Activated T-cell treated with anti-CD3 and anti-CD28 coated beads, Interleukin-2, amount 50 U/mL, for 72 hours (primary cell): ENCODE results near the gene COMTD1. TPM values are rescaled to one million over a fixed set of nuclear protein-coding genes. Genes with fewer than 3 reads are reported as not detected.

Experiments
- ATAC-seq, 2 donors: fragments of 150-1000 bp; cut with Tn5 transposase; replicated peaks in 1 of 2; 2 replicates each; pipeline ENCODE4 v1.10.0; 2021; ENCODE audit warnings: moderate library complexity in 2 of 2, mild to moderate bottlenecking in 1 of 2
- DNase-seq, 2 donors: peaks; one replicate each; pipeline ENCODE4 v3.0.0; 2021 to 2022; ENCODE audit warnings: mixed read lengths in 1 of 2
- H3K27ac Mint-ChIP-seq: one replicate; pipeline ENCODE4 v1.8.0; 2022; ENCODE audit warnings: mild to moderate bottlenecking, moderate library complexity, mixed read lengths
- H3K27me3 Mint-ChIP-seq: one replicate; pipeline ENCODE4 v1.8.0; 2022; ENCODE audit warnings: low read depth, mixed read lengths
- H3K36me3 Mint-ChIP-seq, 2 donors: one replicate each; pipeline ENCODE4 v1.8.0; 2022; ENCODE audit warnings: mixed read lengths in 2 of 2, mild to moderate bottlenecking in 1 of 2; ENCODE audit not compliant: insufficient read depth in 2 of 2
- H3K4me1 Mint-ChIP-seq: one replicate; pipeline ENCODE4 v1.8.0; 2022; ENCODE audit warnings: low read depth, mixed read lengths
- H3K4me3 Mint-ChIP-seq, 2 donors: one replicate each; pipeline ENCODE4 v1.8.0; 2022; ENCODE audit warnings: mild to moderate bottlenecking in 2 of 2, mixed read lengths in 2 of 2, moderate library complexity in 2 of 2
- H3K9me3 Mint-ChIP-seq, 2 donors: one replicate each; pipeline ENCODE4 v1.8.0; 2022; ENCODE audit warnings: mixed read lengths in 2 of 2
- total RNA-seq, 2 donors: library from RNA; stranded (reverse); gene quantifications; one replicate each; pipeline ENCODE4 v1.2.3, GENCODE V29; 2022

The COMTD1 gene
- total RNA-seq, 2 donors from 2014 or later: 26.7 to 31.2 TPM

DNA sequence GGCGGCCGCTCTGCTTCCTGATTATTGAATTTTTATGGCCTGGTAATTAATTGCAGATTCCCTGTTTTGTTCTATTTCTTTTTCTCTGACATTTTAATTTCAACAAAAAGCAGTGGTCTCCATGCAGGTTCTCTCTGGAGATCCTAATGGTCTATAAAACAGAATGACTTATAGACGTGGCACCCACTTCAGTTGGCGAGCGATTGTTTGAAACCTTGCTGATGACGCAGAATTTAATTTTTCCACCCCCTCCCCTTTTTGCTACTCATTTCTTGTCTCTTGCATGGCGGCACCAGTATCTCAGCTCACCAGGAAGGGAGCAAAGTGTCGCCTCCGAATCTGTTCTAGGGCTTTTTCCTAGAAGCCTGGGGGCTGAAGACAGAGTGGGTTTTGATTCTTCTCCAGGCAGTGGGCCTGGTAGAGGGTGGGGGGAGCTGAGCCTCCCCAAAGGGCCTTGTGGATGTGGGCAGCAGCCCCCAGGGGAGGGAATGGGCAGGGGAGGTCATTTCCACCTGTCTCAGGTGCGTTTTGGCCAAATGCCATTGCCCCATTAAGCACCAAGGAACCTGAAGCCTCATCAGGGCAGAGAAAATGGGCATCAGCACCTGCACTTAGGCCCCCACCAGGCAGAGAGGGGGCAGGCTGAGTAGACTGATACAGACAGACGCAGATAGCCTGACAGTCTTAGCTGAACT is 3.5 kb upstream of the COMTD1 start:
- Mint-ChIP-seq H3K4me3 (no peak overlapping the region), H3K27me3 (no peaks in the 10 kb centered on the region), H3K36me3 (no peaks in the 10 kb centered on the region), H3K27ac (peak overlapping the region; percentile 46), H3K4me1 (peaks cover 8% of the 10 kb centered on the region), H3K9me3 (no peaks in the 10 kb centered on the region)
- ATAC-seq (no peak), DNase-seq (no peak)

DNA sequence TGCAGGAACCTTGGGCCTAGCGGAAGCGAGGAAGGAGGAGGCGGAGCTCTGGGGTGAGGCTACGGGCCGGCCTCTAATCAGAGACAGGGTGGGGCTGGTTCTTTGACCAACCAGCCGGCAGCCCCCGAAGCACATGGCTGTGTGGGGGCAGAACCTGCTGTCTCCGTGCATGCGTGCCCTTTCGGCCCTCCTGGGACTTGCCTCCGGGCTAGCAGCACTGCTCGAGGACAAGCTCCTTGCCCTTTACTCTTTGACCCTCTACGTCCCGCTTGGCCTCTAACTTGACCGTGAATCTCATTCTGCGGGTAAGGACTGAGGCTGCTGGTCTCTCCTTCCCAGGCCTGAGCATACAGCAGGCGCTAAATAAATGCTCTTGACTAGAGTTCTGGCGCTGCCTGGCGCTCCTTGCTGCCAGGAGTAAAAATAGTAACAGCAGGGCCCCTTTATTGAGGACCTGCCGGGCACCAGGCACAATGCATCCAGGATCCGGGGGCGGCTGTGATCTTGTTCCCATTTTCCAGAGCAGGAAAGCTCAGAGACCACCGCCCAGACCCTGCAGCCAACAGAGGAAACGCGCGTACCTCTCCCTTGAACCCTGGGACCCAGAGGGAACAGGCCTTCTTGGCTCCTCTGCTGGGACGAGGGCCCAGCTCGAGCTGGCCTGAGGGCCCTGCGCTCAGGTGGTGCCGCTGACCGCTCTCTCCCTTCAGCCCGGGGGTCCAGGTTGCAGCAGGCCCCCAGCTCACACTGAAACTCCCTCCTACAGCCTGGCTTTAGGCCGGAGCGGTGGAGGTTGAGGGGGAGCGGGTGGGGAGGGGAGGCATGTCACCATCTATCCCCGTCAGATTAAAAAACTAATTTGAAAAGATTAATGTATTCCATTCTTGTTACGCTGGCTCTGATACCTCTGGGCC is 2.7 kb upstream of the COMTD1 start:
- no peak for ATAC-seq
- Mint-ChIP-seq H3K4me3 (no peak overlapping the region), H3K36me3 (no peaks in the 10 kb centered on the region), H3K4me1 (peaks cover 12% of the 10 kb centered on the region), H3K27me3 (no peaks in the 10 kb centered on the region), H3K9me3 (no peaks in the 10 kb centered on the region), H3K27ac (no peak overlapping the region)
- DNase-seq: no peak

DNA sequence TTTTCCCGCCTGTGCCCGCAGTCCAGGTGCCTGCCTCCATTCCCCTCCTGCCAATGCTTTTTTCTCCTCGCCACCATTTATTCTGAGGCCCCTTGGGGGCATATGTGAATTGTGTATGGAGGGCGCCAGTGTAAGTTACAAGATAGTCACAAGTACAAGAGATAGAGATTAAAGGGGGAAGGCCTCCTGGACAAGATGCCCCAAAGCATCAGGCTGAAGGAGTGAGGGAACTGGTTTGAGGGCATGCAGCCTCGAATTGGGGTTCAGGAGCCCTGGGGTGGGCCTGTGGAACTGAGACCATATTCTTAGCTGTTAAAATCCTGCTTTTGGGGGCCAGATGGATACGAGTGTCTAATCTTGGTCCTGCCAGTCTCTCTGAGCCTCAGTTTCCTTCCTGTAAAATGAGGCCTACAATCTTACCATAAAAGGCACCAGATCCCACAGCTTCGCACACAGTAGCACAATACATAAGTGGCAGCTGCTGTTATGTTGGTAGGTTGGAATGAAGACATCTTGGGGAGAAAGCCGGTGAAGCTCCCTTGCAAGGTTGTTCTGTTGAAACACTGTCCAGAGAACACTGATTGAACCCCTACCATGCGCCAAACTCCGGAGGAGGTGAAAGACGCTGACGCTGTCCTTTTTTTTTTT is 545 bp upstream of the COMTD1 start:
- no peaks in the 10 kb centered on the region for H3K9me3 Mint-ChIP-seq
- DNase-seq (no peak), ATAC-seq (no peak)
- H3K27me3 Mint-ChIP-seq: no peaks in the 10 kb centered on the region
- peaks cover 20% of the 10 kb centered on the region for H3K4me1 Mint-ChIP-seq
- peak overlapping the region; percentile 72 to 82 for H3K4me3 Mint-ChIP-seq
- peaks cover 6 to 7% of the 10 kb centered on the region in 2 donors for H3K36me3 Mint-ChIP-seq
- H3K27ac Mint-ChIP-seq: peak overlapping the region; percentile 96

DNA sequence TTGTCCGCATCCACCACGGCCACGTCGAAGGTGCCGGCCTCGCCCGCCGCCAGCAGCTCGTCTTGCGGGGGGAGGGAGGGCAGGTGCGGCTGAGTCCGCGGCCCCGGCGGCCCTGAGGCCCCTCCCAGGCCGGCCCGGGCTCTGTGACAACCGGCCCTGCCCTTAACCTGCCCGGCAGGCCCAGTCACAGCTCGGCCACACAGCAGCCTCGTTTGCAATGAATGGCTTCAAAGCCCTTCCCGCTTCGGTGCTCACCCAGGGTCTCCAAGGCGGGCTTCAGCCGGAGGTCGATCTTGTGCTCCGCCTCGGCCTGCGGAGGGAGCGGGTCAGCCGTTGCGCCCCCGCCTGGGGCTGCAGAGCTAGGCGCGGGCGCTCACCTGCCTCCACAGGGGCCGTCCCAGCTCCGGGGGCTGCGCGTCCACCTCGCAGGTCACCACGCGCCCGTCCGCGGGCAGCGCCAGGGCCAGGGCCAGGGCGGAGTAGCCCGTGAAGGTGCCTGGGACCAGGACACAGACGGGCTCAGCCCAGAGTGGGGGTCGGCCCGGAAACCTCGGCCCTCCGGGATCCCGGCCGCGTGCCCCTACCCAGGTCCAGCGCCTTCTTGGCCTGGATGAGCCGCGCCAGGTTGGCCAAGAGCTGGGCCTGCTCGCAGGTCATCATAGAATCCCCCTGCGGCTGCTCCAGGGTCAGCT is 928 bp downstream of the COMTD1 start:
- peak; percentile 16 to 20 for ATAC-seq
- DNase-seq: peak in 1 of 2 donors; percentile 54
- Mint-ChIP-seq H3K4me3 (peak overlapping the region; percentile 86 to 89), H3K9me3 (no peaks in the 10 kb centered on the region), H3K4me1 (peaks cover 33% of the 10 kb centered on the region), H3K27ac (no peak overlapping the region), H3K27me3 (no peaks in the 10 kb centered on the region), H3K36me3 (peaks cover 9 to 16% of the 10 kb centered on the region in 2 donors)

DNA sequence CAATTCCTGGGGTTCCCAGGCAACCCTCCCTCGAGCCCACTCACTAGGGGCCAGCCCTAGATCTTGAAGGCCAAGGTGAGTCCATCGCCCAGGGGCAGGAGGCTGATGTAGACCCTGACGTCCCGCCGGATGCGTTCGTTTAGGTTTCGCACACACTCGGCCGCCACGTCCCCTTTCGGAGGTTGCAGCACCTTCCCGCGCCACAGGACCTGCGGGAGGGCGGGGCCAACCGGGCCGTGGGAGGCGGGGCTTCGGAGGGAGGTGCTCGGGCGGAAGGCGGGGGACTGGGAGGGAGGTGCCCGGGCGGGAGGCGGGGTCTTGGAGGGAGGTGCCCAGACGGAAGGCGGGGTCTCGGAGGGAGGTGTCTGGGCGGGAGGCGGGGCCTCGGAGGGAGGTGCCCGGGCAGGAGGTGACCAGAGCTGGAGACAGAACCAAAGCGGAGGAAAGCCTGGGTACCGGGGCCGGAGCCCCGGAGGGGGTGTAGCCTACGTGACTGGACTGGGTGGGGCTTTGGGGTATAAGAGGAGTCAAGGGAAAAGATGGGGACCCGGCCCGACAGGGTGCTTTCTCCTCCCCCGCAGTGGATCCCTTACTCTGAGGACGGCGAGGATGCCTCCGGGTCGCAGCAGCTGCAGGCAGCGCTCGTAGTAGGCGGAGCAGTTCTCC is 1.6 kb downstream of the COMTD1 start:
- H3K4me1 Mint-ChIP-seq: peaks cover 34% of the 10 kb centered on the region
- peak; percentile 72 to 80 for ATAC-seq
- H3K27ac Mint-ChIP-seq: peak overlapping the region; percentile 91
- peaks cover 9 to 18% of the 10 kb centered on the region in 2 donors for H3K36me3 Mint-ChIP-seq
- peak overlapping the region; percentile 86 to 89 for H3K4me3 Mint-ChIP-seq
- no peaks in the 10 kb centered on the region for H3K27me3 Mint-ChIP-seq
- DNase-seq: peak; percentile 98 to 100
- H3K9me3 Mint-ChIP-seq: no peaks in the 10 kb centered on the region

DNA sequence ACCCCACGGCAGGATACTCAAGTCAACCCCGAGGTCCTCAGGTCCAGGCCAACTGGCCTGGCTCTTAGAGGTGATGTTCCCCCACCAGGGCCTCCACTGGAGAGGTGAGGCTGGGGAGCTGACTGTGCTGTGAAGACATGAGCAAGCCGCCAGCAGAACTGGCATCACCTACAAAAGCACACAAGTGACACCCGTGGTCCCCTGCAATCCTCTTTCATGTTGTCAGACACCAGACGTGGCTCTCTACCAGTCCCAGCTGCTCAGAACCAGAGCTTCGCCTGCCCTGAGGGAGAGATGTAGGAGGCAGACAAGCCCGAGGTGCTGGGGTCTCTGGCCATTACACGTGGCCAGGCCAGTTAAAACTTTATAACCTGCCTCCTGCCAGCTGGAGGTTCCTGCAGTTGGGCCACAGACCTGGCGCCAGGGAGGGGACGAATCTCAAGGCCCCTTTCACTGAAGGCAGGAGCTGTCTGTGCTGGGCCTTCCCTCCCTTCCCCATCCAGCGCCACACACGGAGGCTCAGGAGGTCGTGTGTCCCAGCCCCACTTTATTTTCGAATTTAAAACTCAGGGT is 2.2 kb downstream of the COMTD1 start:
- Mint-ChIP-seq H3K9me3 (no peaks in the 10 kb centered on the region), H3K27ac (peak overlapping the region; percentile 91), H3K36me3 (peaks cover 9 to 19% of the 10 kb centered on the region in 2 donors), H3K4me3 (peak overlapping the region; percentile 86 to 89), H3K4me1 (peaks cover 39% of the 10 kb centered on the region), H3K27me3 (no peaks in the 10 kb centered on the region)
- no peak for ATAC-seq
- peak in 1 of 2 donors; percentile 16 for DNase-seq

DNA sequence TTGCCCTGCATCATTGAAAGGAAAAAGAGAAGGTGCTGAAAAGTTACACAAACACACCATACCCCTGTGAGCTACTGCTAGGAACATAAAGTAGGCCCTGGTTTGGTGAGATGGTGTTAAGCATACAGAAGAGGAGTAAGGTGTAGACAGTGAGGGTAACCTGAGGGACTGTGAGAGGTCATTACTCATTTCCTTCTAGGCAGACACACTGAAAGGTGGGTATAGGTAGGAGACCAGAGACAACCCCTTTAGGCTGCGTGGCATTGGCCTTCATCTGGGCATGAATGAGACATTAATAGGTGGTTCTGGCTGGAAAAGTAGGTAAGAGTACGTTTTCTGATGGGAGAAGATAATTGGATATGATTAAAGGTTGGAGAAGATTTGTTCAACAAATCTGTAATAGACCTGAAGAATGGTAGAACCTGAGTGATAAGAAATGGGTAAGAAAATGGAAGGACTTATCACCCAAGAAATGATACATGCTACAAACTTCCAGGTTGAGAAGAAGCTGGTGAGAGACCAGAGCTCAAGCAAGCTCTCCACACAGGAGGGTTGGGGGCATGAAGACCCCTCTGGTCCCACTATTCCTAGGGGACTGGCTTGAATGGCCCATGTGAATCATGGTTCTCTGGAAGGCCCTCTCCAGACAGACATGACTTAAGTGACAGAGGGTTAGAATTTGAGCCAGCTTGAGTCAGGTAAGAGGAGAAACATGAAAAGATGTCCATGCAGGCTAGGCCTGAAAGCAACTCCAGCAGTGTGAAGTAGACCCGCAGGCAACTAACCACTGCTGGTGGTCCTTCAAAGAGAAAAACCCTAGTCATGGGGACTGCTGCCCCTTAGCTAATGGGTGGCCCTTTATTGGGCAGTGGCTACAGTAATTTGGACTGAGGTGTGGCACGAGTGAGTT is 3.8 kb downstream of the COMTD1 start:
- DNase-seq: no peak
- Mint-ChIP-seq H3K36me3 (peaks cover 9 to 20% of the 10 kb centered on the region in 2 donors), H3K9me3 (no peaks in the 10 kb centered on the region), H3K27me3 (no peaks in the 10 kb centered on the region), H3K27ac (peak overlapping the region; percentile 98), H3K4me1 (peaks cover 49% of the 10 kb centered on the region), H3K4me3 (no peak overlapping the region)
- no peak for ATAC-seq

DNA sequence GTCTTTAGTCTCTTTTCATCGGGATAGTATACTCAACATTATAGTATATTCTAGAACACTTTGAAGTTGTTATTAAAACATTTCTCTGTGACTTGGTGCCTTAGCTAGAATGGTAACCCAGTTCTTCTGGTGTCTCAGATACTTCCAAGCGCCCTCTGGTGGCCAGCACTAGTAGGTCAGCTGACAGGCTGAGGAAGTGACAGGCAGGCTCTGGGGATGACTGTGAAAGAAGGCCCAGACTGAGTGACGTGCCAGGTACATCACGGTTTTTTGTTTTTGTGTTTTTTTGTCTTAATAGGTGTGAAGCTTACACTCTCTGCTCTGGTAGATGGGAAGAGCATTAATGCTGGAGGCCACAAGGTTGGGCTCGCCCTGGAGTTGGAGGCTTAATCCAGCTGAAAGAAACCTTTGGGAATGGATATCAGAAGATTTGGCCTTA is 5.1 kb downstream of the COMTD1 start:
- Mint-ChIP-seq H3K9me3 (no peaks in the 10 kb centered on the region), H3K27ac (peak overlapping the region; percentile 98), H3K4me3 (peak overlapping the region in 1 of 2 donors; percentile 61), H3K27me3 (no peaks in the 10 kb centered on the region), H3K4me1 (peaks cover 54% of the 10 kb centered on the region), H3K36me3 (peaks cover 9 to 25% of the 10 kb centered on the region in 2 donors)
- ATAC-seq (peak; percentile 37 to 40), DNase-seq (peak; percentile 92 to 94)

DNA sequence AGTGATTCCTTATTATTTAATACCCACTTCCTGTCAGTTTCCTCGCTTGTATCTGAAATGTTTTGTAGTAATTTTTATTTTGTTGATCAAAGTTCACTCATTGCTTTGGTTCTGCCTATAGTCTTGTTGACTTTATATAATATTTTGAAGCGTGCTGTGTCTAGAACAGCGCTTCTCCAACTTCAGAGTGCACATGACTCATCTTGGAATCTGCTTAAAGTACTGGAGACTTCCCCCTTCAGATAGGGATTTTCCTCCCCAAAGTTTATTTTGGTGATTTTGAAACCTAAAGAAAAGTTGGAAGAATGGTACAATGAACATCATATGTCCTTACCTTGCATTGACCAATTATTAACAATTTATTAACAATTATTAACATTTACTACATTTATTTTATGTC is 5.8 kb downstream of the COMTD1 start:
- Mint-ChIP-seq H3K27ac (peak overlapping the region; percentile 98), H3K4me3 (no peak overlapping the region), H3K27me3 (no peaks in the 10 kb centered on the region), H3K4me1 (peaks cover 60% of the 10 kb centered on the region), H3K9me3 (no peaks in the 10 kb centered on the region), H3K36me3 (peaks cover 9 to 28% of the 10 kb centered on the region in 2 donors)
- no peak for ATAC-seq
- no peak for DNase-seq

DNA sequence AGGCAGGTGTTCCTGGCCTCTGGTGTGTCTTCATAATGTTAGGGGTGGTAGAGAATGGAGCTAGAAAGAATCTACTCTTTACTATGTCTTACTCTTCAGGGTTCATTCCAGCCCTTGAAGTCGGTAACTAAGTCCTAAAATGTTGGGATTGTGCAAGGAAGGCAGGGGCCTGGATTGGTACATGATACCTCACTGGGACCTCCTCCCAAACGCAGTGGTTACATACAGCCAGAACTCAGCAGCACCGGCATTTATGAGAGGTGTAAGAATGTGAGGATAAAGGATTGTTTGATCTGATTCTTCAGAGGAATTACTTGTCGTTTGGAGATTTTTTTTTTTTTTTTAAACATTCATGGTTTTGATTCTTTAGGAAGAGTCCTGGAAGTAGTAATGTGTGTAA is 6.9 kb downstream of the COMTD1 start:
- no peak for ATAC-seq
- peaks cover 9 to 36% of the 10 kb centered on the region in 2 donors for H3K36me3 Mint-ChIP-seq
- DNase-seq: no peak
- no peak overlapping the region for H3K4me3 Mint-ChIP-seq
- no peaks in the 10 kb centered on the region for H3K27me3 Mint-ChIP-seq
- peak overlapping the region; percentile 98 for H3K27ac Mint-ChIP-seq
- peaks cover 71% of the 10 kb centered on the region for H3K4me1 Mint-ChIP-seq
- H3K9me3 Mint-ChIP-seq: no peaks in the 10 kb centered on the region

DNA sequence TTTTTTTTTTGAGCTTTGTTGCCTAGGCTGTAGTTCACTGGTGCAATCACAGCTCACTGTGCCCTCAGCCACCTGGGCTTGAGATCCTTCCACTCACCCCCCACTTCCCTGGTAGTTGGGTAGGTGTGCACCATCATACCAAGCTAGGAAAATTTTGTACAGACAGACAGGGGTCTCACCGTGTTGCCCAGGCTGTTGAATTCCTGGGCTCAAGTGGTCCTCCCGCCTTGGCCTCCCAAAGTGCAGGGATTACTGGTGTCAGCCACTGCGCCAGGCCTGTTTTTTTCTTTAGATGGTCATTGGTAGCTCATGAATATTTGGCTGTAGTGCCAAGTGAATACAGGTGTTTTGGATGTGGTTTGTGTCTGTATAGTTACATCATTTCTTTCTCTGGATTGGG is 7.5 kb downstream of the COMTD1 start:
- H3K9me3 Mint-ChIP-seq: no peaks in the 10 kb centered on the region

More for the DNA sequence above, 7.5 kb downstream of the COMTD1 start:
- Mint-ChIP-seq H3K4me1 (peaks cover 71% of the 10 kb centered on the region), H3K27me3 (no peaks in the 10 kb centered on the region), H3K27ac (peak overlapping the region; percentile 98), H3K36me3 (peaks cover 9 to 40% of the 10 kb centered on the region in 2 donors), H3K4me3 (no peak overlapping the region)
- ATAC-seq: no peak
- DNase-seq: no peak
